SK-N-SH (cell line): Measurements from ENCODE around the gene AGTRAP. TPM values are rescaled to one million over a fixed set of nuclear protein-coding genes. Genes with fewer than 3 reads are reported as not detected.

Source experiments
- CTCF ChIA-PET: fragments of 300-600, 350-600 bp; formaldehyde crosslinking; extraction: SDS; loops from one replicate; lab custom pipeline; 2021; lab: Yijun Ruan, JAX
- POLR2A ChIA-PET: fragments of 350-600 bp; sonication (Branson Sonifier 250); formaldehyde crosslinking; extraction: SDS; loops from one replicate; lab custom pipeline; 2020; ENCODE audit warnings: antibody characterized with exemption, inconsistent platforms; lab: Yijun Ruan, JAX
- DNase-seq: peaks from one replicate; pipeline ENCODE4 v3.0.0; 2012
- H2AFZ ChIP-seq: fragments of 200-600 bp; sonication (generic); 2 replicates; pipeline ENCODE4 v1.8.1; 2016; ENCODE audit warnings: antibody characterized with exemption, mild to moderate bottlenecking, low read depth
- H3F3A ChIP-seq: fragments of 200-600 bp; sonication (generic); replicated peaks from 2 replicates; pipeline ENCODE3; 2016; ENCODE audit warnings: antibody characterized with exemption, mild to moderate bottlenecking; ENCODE audit not compliant: insufficient read depth
- H3K27ac ChIP-seq, 2 experiments: fragments of 200-500 bp in 1 of 2; fragments of 200-600 bp in 1 of 2; sonication (Bioruptor generic) in 1 of 2; sonication (generic), shearing (Covaris generic) in 1 of 2; 2 replicates each; pipeline versions ENCODE4 v1.5.1 to v1.6.1; 2014 to 2016; ENCODE audit warnings: low read depth in 2 of 2, inconsistent platforms in 1 of 2, low read length in 1 of 2, mild to moderate bottlenecking in 1 of 2, mixed read lengths in 1 of 2
- H3K27me3 ChIP-seq: fragments of 200-600 bp; sonication (generic), shearing (Covaris generic); 2 replicates; pipeline ENCODE4 v1.6.1; 2016; ENCODE audit warnings: mixed run types; ENCODE audit not compliant: insufficient read depth
- H3K36me3 ChIP-seq, 2 experiments: fragments of 200-500 bp in 1 of 2; fragments of 200-600 bp in 1 of 2; sonication (Bioruptor generic) in 1 of 2; sonication (generic) in 1 of 2; replicated peaks in 1 of 2; 2 replicates each; pipeline versions ENCODE3 to v1.5.1; 2014 to 2016; ENCODE audit warnings: low read length in 1 of 2, mild to moderate bottlenecking in 1 of 2; ENCODE audit not compliant: insufficient read depth in 2 of 2, control insufficient read depth in 1 of 2
- H3K4me1 ChIP-seq, 2 experiments: fragments of 200-500 bp in 1 of 2; fragments of 200-600 bp in 1 of 2; sonication (Bioruptor generic) in 1 of 2; sonication (generic), shearing (Covaris generic) in 1 of 2; 2 replicates each; pipeline versions ENCODE4 v1.5.1 to v1.6.1; 2014 to 2016; ENCODE audit warnings: low read depth in 1 of 2, low read length in 1 of 2, mixed run types in 1 of 2; ENCODE audit not compliant: insufficient read depth in 2 of 2, control insufficient read depth in 1 of 2
- H3K4me2 ChIP-seq: fragments of 200-600 bp; sonication (generic), shearing (Covaris generic); 2 replicates; pipeline ENCODE4 v1.6.1; 2017; ENCODE audit warnings: mixed run types
- H3K4me3 ChIP-seq, 2 experiments: fragments of 200-500 bp in 1 of 2; fragments of 200-600 bp in 1 of 2; sonication (Bioruptor generic) in 1 of 2; sonication (generic), shearing (Covaris generic) in 1 of 2; 2 replicates each; pipeline versions ENCODE4 v1.5.1 to v1.8.1; 2014 to 2016; ENCODE audit warnings: low read depth in 2 of 2, inconsistent platforms in 1 of 2, low read length in 1 of 2, mild to moderate bottlenecking in 1 of 2, mixed read lengths in 1 of 2, moderate library complexity in 1 of 2
- H3K79me2 ChIP-seq: fragments of 200-600 bp; sonication (generic); 2 replicates; pipeline ENCODE4 v1.8.1; 2017; ENCODE audit warnings: mild to moderate bottlenecking; ENCODE audit not compliant: insufficient read depth
- H3K9ac ChIP-seq: fragments of 200-600 bp; sonication (generic); 2 replicates; pipeline ENCODE4 v1.6.1; 2017; ENCODE audit warnings: mixed run types
- H3K9me2 ChIP-seq: fragments of 200-600 bp; sonication (generic); 2 replicates; pipeline ENCODE4 v1.6.1; 2017; ENCODE audit warnings: mixed run types
- H3K9me3 ChIP-seq: fragments of 200-600 bp; sonication (generic); 2 replicates; pipeline ENCODE4 v1.6.1; 2017; ENCODE audit warnings: mixed run types, mild to moderate bottlenecking, moderate library complexity
- H4K20me1 ChIP-seq: fragments of 200-600 bp; sonication (generic); 2 replicates; pipeline ENCODE4 v1.6.1; 2017; ENCODE audit warnings: mild to moderate bottlenecking, mixed run types; ENCODE audit not compliant: insufficient read depth
- CHD2 ChIP-seq: fragments of 150-350 bp; IDR thresholded peaks from 2 replicates; pipeline ENCODE4 v1.6.1; 2018; ENCODE audit warnings: low read length; ENCODE audit not compliant: partially characterized antibody
- EP300 ChIP-seq, 2 experiments: IDR thresholded peaks; 2 replicates each; pipeline versions ENCODE4 v1.4.0 to v1.6.1; 2012; ENCODE audit warnings: borderline replicate concordance in 1 of 2, low read depth in 1 of 2, low read length in 1 of 2
- FOXJ3 ChIP-seq: sonication (generic); formaldehyde crosslinking; IDR thresholded peaks from 2 replicates; pipeline ENCODE4 v1.5.1; 2020; ENCODE audit warnings: mild to moderate bottlenecking, missing genetic modification reagents
- GATA2 ChIP-seq: sonication (generic); formaldehyde crosslinking; IDR thresholded peaks from 2 replicates; pipeline ENCODE4 v1.5.0; 2020; ENCODE audit warnings: mild to moderate bottlenecking, missing genetic modification reagents
- IRF3 ChIP-seq: fragments of 150-350 bp; IDR thresholded peaks from 2 replicates; pipeline ENCODE4 v1.6.1; 2016; ENCODE audit warnings: mild to moderate bottlenecking, low read depth, low read length
- JUND ChIP-seq: IDR thresholded peaks from 2 replicates; pipeline ENCODE4 v1.4.0; 2012
- MEF2A ChIP-seq: IDR thresholded peaks from 2 replicates; pipeline ENCODE4 v1.4.0; 2012; ENCODE audit warnings: low read depth, borderline replicate concordance
- MXI1 ChIP-seq: IDR thresholded peaks from 2 replicates; pipeline ENCODE4 v1.6.1; 2012; ENCODE audit warnings: mild to moderate bottlenecking, low read depth, low read length, improper control_type of control experiment
- NFIC ChIP-seq: IDR thresholded peaks from 2 replicates; pipeline ENCODE4 v1.4.0; 2012; ENCODE audit warnings: borderline replicate concordance
- PBX3 ChIP-seq: IDR thresholded peaks from 2 replicates; pipeline ENCODE4; 2012
- RCOR1 ChIP-seq: fragments of 150-350 bp; IDR thresholded peaks from 2 replicates; pipeline ENCODE4 v1.6.1; 2017; ENCODE audit warnings: antibody characterized with exemption, low read length
- REST ChIP-seq: IDR thresholded peaks from 2 replicates; pipeline ENCODE4 v1.6.1; 2012; ENCODE audit warnings: mild to moderate bottlenecking, low read depth, low read length, moderate library complexity
- RFX5 ChIP-seq: IDR thresholded peaks from 2 replicates; pipeline ENCODE4 v1.6.1; 2012; ENCODE audit warnings: mild to moderate bottlenecking, improper control_type of control experiment, low read length
- SIN3A ChIP-seq: IDR thresholded peaks from 2 replicates; pipeline ENCODE4 v1.6.1; 2012; ENCODE audit warnings: low read depth, mild to moderate bottlenecking, low read length, moderate library complexity, borderline replicate concordance
- TAF1 ChIP-seq: IDR thresholded peaks from 2 replicates; pipeline ENCODE4 v1.6.1; 2012; ENCODE audit warnings: low read depth, mild to moderate bottlenecking, low read length, moderate library complexity, borderline replicate concordance
- USF1 ChIP-seq: IDR thresholded peaks from 2 replicates; pipeline ENCODE4 v1.4.0; 2012; ENCODE audit warnings: low read depth, borderline replicate concordance
- ZBTB33 ChIP-seq: IDR thresholded peaks from 2 replicates; pipeline ENCODE4 v1.4.0; 2012; ENCODE audit warnings: low read depth, borderline replicate concordance
- WGBS: methylation state at CpG from one replicate; pipeline ENCODE4 v1.1.6; 2017; ENCODE audit warnings: low lambda C conversion rate; 5-methylcytosine and 5-hydroxymethylcytosine counted together
- polyA plus RNA-seq, 3 experiments: library from polyadenylated mRNA; depleted of rRNA; stranded (reverse); fragments of >200 nt; gene quantifications; 2 replicates each; pipeline ENCODE4 v1.2.3, GENCODE V29; 2012

The AGTRAP gene
- polyA plus RNA-seq, 1 of the 3 experiments (the other 2 are of a cell fraction) = 66.2 TPM

- H4K20me1 ChIP-seq = no peaks in the 10 kb centered on the region
- no peak overlapping the region for H3K4me2 ChIP-seq
- H3F3A ChIP-seq = no peaks in the 10 kb centered on the region
- H3K27ac ChIP-seq = no peak overlapping the region
- CTCF ChIA-PET = interaction anchor here (0.9 kb wide), 1 partner anchor 11 kb away, joined by 3 read pairs; no protein-coding TSS in a partner anchor
- no peaks in the 10 kb centered on the region for H3K9me3 ChIP-seq
- no peak overlapping the region for H2AFZ ChIP-seq
- H3K9me2 ChIP-seq = no peaks in the 10 kb centered on the region
- WGBS = 89% methylated on average over 11 of the region's 11 CpGs
- TF ChIP-seq MEF2A (no peak), SIN3A (no peak), FOXJ3 (CRISPR knock-in tag) (no peak)
- H3K9ac ChIP-seq = no peak overlapping the region
- no peaks in the 10 kb centered on the region for H3K27me3 ChIP-seq
- DNase-seq = no peak
- H3K36me3 ChIP-seq = peaks cover 0 to 12% of the 10 kb centered on the region in 2 experiments
- peaks cover 0 to 6% of the 10 kb centered on the region in 2 experiments; a peak in 1 of 4 replicates for H3K4me1 ChIP-seq
- no peaks in the 10 kb centered on the region for H3K79me2 ChIP-seq
- H3K4me3 ChIP-seq = no peak overlapping the region
- POLR2A ChIA-PET = no interaction called here
These were observed 56.2 kb downstream of the AGTRAP start for GRCh38 chr1:11792106-11792505.

GRCh38 chr1:11793819-11794218 lies 57.9 kb downstream of the AGTRAP start:
- H3K9me2 ChIP-seq = no peaks in the 10 kb centered on the region
- DNase-seq = no peak
- whole genome bisulfite sequencing = 95% methylated on average over 10 of the region's 15 CpGs
- H3K4me1 ChIP-seq = no peaks in the 10 kb centered on the region; a peak in 1 of 4 replicates
- no peak overlapping the region for H3K4me3 ChIP-seq
- H3K9me3 ChIP-seq = no peaks in the 10 kb centered on the region
- no peaks in the 10 kb centered on the region for H3K79me2 ChIP-seq
- H3F3A ChIP-seq = no peaks in the 10 kb centered on the region
- CTCF ChIA-PET = interaction anchor here (1.2 to 2.0 kb wide), 2 partner anchors 8 to 14 kb away, joined by 5 to 7 read pairs; no protein-coding TSS in a partner anchor
- H3K36me3 ChIP-seq = peaks cover 0 to 14% of the 10 kb centered on the region in 2 experiments
- H3K9ac ChIP-seq = no peak overlapping the region
- H3K27ac ChIP-seq = no peak overlapping the region
- POLR2A ChIA-PET = interaction anchor here (0.8 kb wide), 1 partner anchor 10 kb away, joined by 3 read pairs; no protein-coding TSS in a partner anchor
- TF ChIP-seq RCOR1 (no peak), NFIC (no peak), RFX5 (no peak), SIN3A (no peak), TAF1 (no peak), CHD2 (no peak), USF1 (no peak), MXI1 (no peak), REST (no peak), JUND (no peak), IRF3 (no peak), PBX3 (no peak), MEF2A (no peak), EP300 (IDR thresholded peaks at IDR 0.05; ENCODE audit: borderline replicate concordance in 1 of 2, low read depth in 1 of 2, low read length in 1 of 2) (no peak), GATA2 (CRISPR knock-in tag) (no peak), ZBTB33 (no peak)
- no peak overlapping the region for H3K4me2 ChIP-seq
- no peaks in the 10 kb centered on the region for H3K27me3 ChIP-seq
- no peaks in the 10 kb centered on the region for H4K20me1 ChIP-seq
- H2AFZ ChIP-seq = no peak overlapping the region
